ENCODE results near the gene TPSB2.
"Not testable (repeated sequence)": the region's sequence is repeated elsewhere in the genome, so short reads cannot be mapped to it uniquely, and the experiment has no call there.

TPSB2 gene

DNA sequence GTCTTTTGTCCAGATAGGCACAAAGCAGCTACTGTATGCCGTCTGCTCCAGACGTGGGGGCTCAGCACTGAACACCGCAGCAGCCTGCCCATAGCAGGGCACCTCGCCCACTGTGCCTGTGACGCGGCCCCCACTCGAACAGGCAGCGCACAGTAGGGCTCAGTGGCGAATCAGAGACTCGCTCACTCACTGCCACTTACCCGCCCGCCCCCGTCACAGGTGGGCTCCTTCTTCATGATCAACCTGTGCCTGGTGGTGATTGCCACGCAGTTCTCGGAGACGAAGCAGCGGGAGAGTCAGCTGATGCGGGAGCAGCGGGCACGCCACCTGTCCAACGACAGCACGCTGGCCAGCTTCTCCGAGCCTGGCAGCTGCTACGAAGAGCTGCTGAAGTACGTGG lies 28.5 kb downstream of the TPSB2 start:
- no peaks in the 10 kb centered on the region for H3K4me1 ChIP-seq
- H2AFZ ChIP-seq: no peak overlapping the region
- H3K9ac ChIP-seq: no peak overlapping the region
- H3K9me3 ChIP-seq (ENCODE audit: control insufficient read depth, low read length): no peaks in the 10 kb centered on the region
- no peaks in the 10 kb centered on the region for H3K27me3 ChIP-seq (ENCODE audit: control insufficient read depth, insufficient read depth, low read length)
- no peak overlapping the region for H3K4me2 ChIP-seq (ENCODE audit: low read length)
- H3K36me3 ChIP-seq (ENCODE audit: control insufficient read depth, insufficient read depth, low read length): no peaks in the 10 kb centered on the region
- no peak for TF ChIP-seq CTCF (IDR thresholded peaks at IDR 0.05)
- H3K4me3 ChIP-seq (ENCODE audit: low read depth, low read length): no peak overlapping the region
- H3K79me2 ChIP-seq: no peaks in the 10 kb centered on the region
- H3K27ac ChIP-seq: no peak overlapping the region

DNA sequence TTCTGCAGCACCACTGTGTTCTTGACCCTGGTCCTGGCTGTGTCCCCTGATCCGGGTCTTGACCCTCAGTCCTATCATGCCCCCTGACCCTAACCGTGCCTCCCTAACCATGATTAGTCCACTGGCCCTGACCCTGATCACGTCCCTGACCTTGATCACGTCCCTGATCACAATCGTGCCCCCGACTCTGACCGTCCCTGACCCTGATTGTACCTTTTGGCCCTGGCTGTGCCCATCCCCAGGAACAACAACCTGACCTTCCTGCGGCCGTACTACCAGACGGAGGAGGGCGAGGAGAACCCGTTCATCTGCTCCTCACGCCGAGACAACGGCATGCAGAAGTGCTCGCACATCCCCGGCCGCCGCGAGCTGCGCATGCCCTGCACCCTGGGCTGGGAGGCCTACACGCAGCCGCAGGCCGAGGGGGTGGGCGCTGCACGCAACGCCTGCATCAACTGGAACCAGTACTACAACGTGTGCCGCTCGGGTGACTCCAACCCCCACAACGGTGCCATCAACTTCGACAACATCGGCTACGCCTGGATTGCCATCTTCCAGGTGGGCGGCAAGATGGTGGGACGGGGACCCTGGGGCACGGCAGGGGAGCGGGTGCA lies 29.9 kb downstream of the TPSB2 start:
- Histone ChIP-seq H3K36me3 (ENCODE audit: control insufficient read depth, insufficient read depth, low read length) (no peaks in the 10 kb centered on the region), H3K27me3 (ENCODE audit: control insufficient read depth, insufficient read depth, low read length) (no peaks in the 10 kb centered on the region), H3K27ac (no peak overlapping the region), H3K79me2 (no peaks in the 10 kb centered on the region), H3K4me3 (ENCODE audit: low read depth, low read length) (no peak overlapping the region), H3K4me2 (ENCODE audit: low read length) (no peak overlapping the region), H3K9me3 (ENCODE audit: control insufficient read depth, low read length) (no peaks in the 10 kb centered on the region), H2AFZ (no peak overlapping the region), H3K4me1 (no peaks in the 10 kb centered on the region), H3K9ac (no peak overlapping the region)
- no peak for TF ChIP-seq CTCF (IDR thresholded peaks at IDR 0.05)

GRCh38 chr16:1199347-1200013 lies 30.5 kb downstream of the TPSB2 start:
- H3K9ac ChIP-seq: no peak overlapping the region
- no peak overlapping the region for H2AFZ ChIP-seq
- no peaks in the 10 kb centered on the region for H3K4me1 ChIP-seq
- H3K9me3 ChIP-seq (ENCODE audit: control insufficient read depth, low read length): no peaks in the 10 kb centered on the region
- no peak overlapping the region for H3K4me2 ChIP-seq (ENCODE audit: low read length)
- H3K4me3 ChIP-seq (ENCODE audit: low read depth, low read length): no peak overlapping the region
- H3K27me3 ChIP-seq (ENCODE audit: control insufficient read depth, insufficient read depth, low read length): no peaks in the 10 kb centered on the region
- no peak overlapping the region for H3K27ac ChIP-seq
- no peaks in the 10 kb centered on the region for H3K79me2 ChIP-seq
- TF ChIP-seq CTCF (IDR thresholded peaks at IDR 0.05): no peak
- H3K36me3 ChIP-seq (ENCODE audit: control insufficient read depth, insufficient read depth, low read length): no peaks in the 10 kb centered on the region

GRCh38 chr16:1198671-1199346 lies 31.2 kb downstream of the TPSB2 start:
- not testable (repeated sequence) for H3K4me2 ChIP-seq (ENCODE audit: low read length); H3K79me2 ChIP-seq; H3K4me3 ChIP-seq (ENCODE audit: low read depth, low read length); H3K9ac ChIP-seq; H3K27me3 ChIP-seq (ENCODE audit: control insufficient read depth, insufficient read depth, low read length); H3K9me3 ChIP-seq (ENCODE audit: control insufficient read depth, low read length); H2AFZ ChIP-seq; H3K27ac ChIP-seq; H3K4me1 ChIP-seq; H3K36me3 ChIP-seq (ENCODE audit: control insufficient read depth, insufficient read depth, low read length)

- no peaks in the 10 kb centered on the region for H3K79me2 ChIP-seq
- H3K27me3 ChIP-seq (ENCODE audit: control insufficient read depth, insufficient read depth, low read length): no peaks in the 10 kb centered on the region
- no peak overlapping the region for H3K4me2 ChIP-seq (ENCODE audit: low read length)
- H2AFZ ChIP-seq: no peak overlapping the region
- H3K9ac ChIP-seq: no peak overlapping the region
- H3K36me3 ChIP-seq (ENCODE audit: control insufficient read depth, insufficient read depth, low read length): no peaks in the 10 kb centered on the region
- no peaks in the 10 kb centered on the region for H3K9me3 ChIP-seq (ENCODE audit: control insufficient read depth, low read length)
- H3K27ac ChIP-seq: no peak overlapping the region
- no peak overlapping the region for H3K4me3 ChIP-seq (ENCODE audit: low read depth, low read length)
- no peaks in the 10 kb centered on the region for H3K4me1 ChIP-seq
- no peak for TF ChIP-seq CTCF (IDR thresholded peaks at IDR 0.05)
These were observed 31.8 kb downstream of the TPSB2 start for GRCh38 chr16:1198194-1198593.

Measured in parathyroid adenoma (tissue), 2 donors.